ENCODE data around the gene FGFR2. TPM values are rescaled to one million over a fixed set of nuclear protein-coding genes. Genes with fewer than 3 reads are reported as not detected.

The FGFR2 gene
- total RNA-seq, 2 experiments from 2014 or later: not detected

DNA sequence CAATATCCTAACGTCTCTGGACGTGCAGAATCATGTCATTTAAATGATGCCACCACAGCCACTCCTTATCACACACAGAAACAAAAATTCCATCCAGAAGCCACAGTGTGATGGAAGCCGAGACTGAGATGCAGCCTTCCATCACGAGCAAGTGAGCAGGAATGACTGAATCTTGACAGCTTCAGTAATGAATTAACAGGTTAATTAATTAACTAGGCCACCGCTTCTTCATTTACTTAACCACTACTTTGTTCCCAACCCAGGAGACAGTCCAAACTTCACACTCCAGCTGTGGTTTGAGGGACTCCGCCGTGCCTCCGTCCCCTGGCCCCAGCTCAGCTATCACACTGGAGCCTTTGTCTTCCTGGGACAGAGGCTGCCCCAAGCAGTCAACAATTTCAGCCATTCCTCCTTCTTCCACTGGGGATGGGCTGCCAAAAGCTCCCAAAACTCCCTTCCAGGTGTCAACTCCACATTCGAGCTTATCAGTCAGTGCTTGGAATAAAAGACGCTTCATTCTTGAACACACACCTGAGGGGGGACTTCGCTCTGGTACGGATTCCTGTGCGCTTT lies 65.9 kb downstream of the FGFR2 start:
- ATAC-seq: no peak

DNA sequence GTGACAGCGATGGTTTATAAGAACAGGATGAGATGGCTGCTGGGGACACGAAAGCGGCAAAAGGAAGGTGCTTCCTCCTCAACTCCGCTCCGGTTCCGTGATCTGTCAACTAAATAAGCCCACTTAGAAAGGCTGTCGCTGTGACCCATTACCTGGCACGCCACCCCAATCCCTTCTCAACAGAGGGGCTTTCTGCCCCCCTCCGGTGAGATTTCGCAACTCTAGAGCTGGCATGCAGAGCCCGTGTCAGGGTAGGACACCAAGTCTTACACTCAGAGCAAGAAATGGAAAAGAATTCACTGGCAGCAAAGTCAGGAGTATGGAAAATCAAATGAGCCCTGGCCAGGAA lies 66.4 kb downstream of the FGFR2 start:
- H3K27me3 Mint-ChIP-seq: peaks cover 2% of the 10 kb centered on the region
- ATAC-seq: no peak
- POLR2A ChIA-PET: no interaction called here
- intact Hi-C loops (cut with micrococcal nuclease): no loop called here
- no peak for DNase-seq
- CTCF ChIA-PET: no interaction called here
- TF ChIP-seq, protein P1, sequence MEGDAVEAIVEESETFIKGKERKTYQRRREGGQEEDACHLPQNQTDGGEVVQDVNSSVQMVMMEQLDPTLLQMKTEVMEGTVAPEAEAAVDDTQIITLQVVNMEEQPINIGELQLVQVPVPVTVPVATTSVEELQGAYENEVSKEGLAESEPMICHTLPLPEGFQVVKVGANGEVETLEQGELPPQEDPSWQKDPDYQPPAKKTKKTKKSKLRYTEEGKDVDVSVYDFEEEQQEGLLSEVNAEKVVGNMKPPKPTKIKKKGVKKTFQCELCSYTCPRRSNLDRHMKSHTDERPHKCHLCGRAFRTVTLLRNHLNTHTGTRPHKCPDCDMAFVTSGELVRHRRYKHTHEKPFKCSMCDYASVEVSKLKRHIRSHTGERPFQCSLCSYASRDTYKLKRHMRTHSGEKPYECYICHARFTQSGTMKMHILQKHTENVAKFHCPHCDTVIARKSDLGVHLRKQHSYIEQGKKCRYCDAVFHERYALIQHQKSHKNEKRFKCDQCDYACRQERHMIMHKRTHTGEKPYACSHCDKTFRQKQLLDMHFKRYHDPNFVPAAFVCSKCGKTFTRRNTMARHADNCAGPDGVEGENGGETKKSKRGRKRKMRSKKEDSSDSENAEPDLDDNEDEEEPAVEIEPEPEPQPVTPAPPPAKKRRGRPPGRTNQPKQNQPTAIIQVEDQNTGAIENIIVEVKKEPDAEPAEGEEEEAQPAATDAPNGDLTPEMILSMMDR (IDR thresholded peaks at IDR 0.05): no peak
- no peak overlapping the region for H3K4me3 Mint-ChIP-seq
- no peaks in the 10 kb centered on the region for H3K9me3 Mint-ChIP-seq
- no peaks in the 10 kb centered on the region for H3K4me1 Mint-ChIP-seq (ENCODE audit: low read depth)
- H3K27ac Mint-ChIP-seq: no peak overlapping the region
- no peaks in the 10 kb centered on the region for H3K36me3 Mint-ChIP-seq (ENCODE audit: low read depth)

More for the DNA sequence above, 65.9 kb downstream of the FGFR2 start:
- Mint-ChIP-seq H3K36me3 (ENCODE audit: low read depth) (no peaks in the 10 kb centered on the region), H3K27ac (no peak overlapping the region), H3K4me1 (ENCODE audit: low read depth) (no peaks in the 10 kb centered on the region), H3K4me3 (no peak overlapping the region), H3K27me3 (peaks cover 2% of the 10 kb centered on the region), H3K9me3 (no peaks in the 10 kb centered on the region)
- intact Hi-C loops (cut with micrococcal nuclease): no loop called here
- CTCF ChIA-PET: no interaction called here
- TF ChIP-seq, protein P1 (IDR thresholded peaks at IDR 0.05): no peak
- POLR2A ChIA-PET: no interaction called here
- DNase-seq: no peak

DNA sequence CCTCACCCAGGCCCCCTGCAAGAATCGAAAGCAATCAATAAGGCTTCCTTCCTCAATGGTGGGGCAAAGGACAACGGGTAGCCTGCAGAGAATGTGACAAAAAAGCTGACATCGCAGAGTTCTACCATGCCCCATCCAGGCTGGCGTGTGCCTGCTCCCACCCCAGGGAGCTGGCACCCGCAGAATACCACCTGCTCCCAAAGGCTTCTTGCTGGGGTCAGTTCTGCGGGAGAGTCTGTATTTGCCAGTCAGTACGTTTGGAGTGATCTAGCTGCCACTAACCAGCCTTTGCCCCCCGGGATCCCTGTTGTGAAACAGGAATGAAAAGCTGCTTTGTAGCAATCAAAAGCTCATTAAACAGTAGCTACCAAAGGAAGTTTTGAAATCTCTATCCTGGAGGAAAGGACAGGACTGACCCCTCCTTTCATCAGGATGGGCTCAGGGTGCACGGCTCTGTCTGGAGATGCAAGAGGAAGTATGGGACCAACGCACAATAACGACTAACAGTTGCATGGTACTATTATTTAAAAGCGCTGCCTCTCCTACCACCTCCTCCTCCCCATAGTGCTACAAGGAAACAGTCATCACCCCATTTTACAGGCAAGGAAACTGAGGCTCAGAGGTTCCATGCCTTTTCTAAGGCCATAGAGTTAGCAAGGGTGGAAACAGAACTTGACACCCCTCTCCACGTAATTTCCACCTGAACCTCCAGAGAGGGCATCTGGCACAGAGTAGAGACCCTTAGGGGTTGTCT lies 67.0 kb downstream of the FGFR2 start:
- intact Hi-C loops (cut with micrococcal nuclease): no loop called here
- no peak overlapping the region for H3K27ac Mint-ChIP-seq
- H3K4me1 Mint-ChIP-seq (ENCODE audit: low read depth): no peaks in the 10 kb centered on the region
- ChIA-PET CTCF (no interaction called here), POLR2A (no interaction called here)
- DNase-seq (no peak), ATAC-seq (no peak)
- TF ChIP-seq, protein P1 (IDR thresholded peaks at IDR 0.05): no peak
- peaks cover 2% of the 10 kb centered on the region for H3K27me3 Mint-ChIP-seq
- no peaks in the 10 kb centered on the region for H3K36me3 Mint-ChIP-seq (ENCODE audit: low read depth)
- no peaks in the 10 kb centered on the region for H3K9me3 Mint-ChIP-seq
- H3K4me3 Mint-ChIP-seq: no peak overlapping the region

DNA sequence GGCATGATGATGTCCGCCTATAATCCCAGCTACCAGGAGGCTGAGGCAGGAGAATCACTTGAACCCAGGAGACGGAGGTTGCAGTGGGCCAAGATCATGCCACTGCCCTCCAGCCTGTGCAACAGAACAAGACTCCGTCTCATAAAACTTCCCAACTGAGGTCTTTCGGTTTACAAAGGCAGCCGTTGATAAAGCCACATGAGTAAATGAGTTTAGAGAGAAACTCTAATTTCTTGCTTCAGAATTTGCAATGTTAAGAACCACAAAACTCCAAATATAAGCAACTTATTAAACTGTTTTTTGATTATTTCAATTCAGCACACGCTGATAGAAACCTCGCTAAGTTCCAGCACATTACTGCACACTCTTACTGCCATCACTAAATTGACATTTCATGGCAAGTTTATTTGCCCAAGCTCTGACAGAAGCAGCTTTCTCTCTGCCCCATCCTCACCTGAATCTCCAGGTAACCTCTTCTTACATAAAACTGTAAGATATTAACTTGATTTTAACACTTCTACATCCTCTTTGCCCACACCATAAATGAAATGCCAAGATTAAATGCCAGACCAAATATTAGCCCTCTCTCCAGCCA lies 67.7 kb downstream of the FGFR2 start:
- intact Hi-C loops (cut with micrococcal nuclease): no loop called here
- DNase-seq: no peak
- H3K27me3 Mint-ChIP-seq: peaks cover 2% of the 10 kb centered on the region
- no peak overlapping the region for H3K27ac Mint-ChIP-seq
- ChIA-PET CTCF (no interaction called here), POLR2A (no interaction called here)
- ATAC-seq: no peak
- TF ChIP-seq, protein P1 (IDR thresholded peaks at IDR 0.05): no peak
- no peaks in the 10 kb centered on the region for H3K36me3 Mint-ChIP-seq (ENCODE audit: low read depth)
- no peaks in the 10 kb centered on the region for H3K9me3 Mint-ChIP-seq
- no peak overlapping the region for H3K4me3 Mint-ChIP-seq
- no peaks in the 10 kb centered on the region for H3K4me1 Mint-ChIP-seq (ENCODE audit: low read depth)

DNA sequence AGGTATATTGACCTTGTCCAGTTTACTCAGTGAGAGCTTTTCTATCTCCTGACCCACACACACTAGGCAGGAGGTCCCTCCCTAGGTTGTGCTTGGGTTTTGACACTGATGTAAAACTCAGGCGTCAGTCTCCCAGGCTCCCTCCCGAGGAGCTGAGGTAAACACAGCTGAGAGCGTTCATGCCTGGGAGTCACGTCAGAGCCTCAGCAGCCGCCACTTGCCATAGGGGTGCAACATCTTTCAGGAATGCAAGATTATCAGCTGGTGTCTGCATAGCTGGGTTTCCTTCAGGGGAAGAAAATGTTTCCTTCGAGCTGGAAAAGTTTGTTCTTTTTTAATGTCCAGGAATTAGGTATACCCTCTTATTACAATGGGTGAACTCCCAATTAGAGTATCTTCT lies 70.6 kb downstream of the FGFR2 start:
- POLR2A ChIA-PET: interaction anchor here (0.7 kb wide), 1 partner anchor 535 kb away, joined by 3 read pairs; no protein-coding TSS in a partner anchor

More for the DNA sequence above, 70.6 kb downstream of the FGFR2 start:
- H3K4me3 Mint-ChIP-seq: no peak overlapping the region
- no peak overlapping the region for H3K27ac Mint-ChIP-seq
- CTCF ChIA-PET: no interaction called here
- no peak for DNase-seq
- intact Hi-C loops (cut with micrococcal nuclease): no loop called here
- H3K36me3 Mint-ChIP-seq (ENCODE audit: low read depth): no peaks in the 10 kb centered on the region
- ATAC-seq: no peak
- no peaks in the 10 kb centered on the region for H3K9me3 Mint-ChIP-seq
- peaks cover 2% of the 10 kb centered on the region for H3K27me3 Mint-ChIP-seq
- TF ChIP-seq, protein P1 (IDR thresholded peaks at IDR 0.05): no peak
- H3K4me1 Mint-ChIP-seq (ENCODE audit: low read depth): no peaks in the 10 kb centered on the region

All from activated CD8-positive, alpha-beta T cell treated with anti-CD3 and anti-CD28 coated beads for 36 hours (primary cell).